H7 (cell line): Measurements from ENCODE around the gene CLCA4. TPM values are rescaled to one million over a fixed set of nuclear protein-coding genes. Genes with fewer than 3 reads are reported as not detected.

Source experiments
- DNase-seq: peaks from one replicate; pipeline ENCODE4 v3.0.0; 2012
- H3K27me3 ChIP-seq: 2 replicates; pipeline ENCODE4 v1.6.0; 2011; ENCODE audit warnings: mild to moderate bottlenecking, low read length; ENCODE audit not compliant: control insufficient read depth, insufficient read depth
- H3K36me3 ChIP-seq: replicated peaks from 2 replicates; pipeline ENCODE4 v1.5.1; 2011; ENCODE audit warnings: low read length; ENCODE audit not compliant: control insufficient read depth, insufficient read depth
- H3K4me3 ChIP-seq: 2 replicates; pipeline ENCODE4 v1.5.1; 2011; ENCODE audit warnings: low read depth, mild to moderate bottlenecking, control low read depth, low read length, moderate library complexity; ENCODE audit not compliant: insufficient read depth
- total RNA-seq: library from RNA; depleted of rRNA; stranded (reverse); fragments of >200 nt; shearing (Covaris generic); gene quantifications from 2 replicates; pipeline ENCODE4 v1.2.3, GENCODE V29; 2014

CLCA4 gene
- total RNA-seq, 1 experiment from 2014 or later, result not detected

GRCh38 chr1:86516335-86516734 lies 30.5 kb upstream of the CLCA4 start:
- Histone ChIP-seq H3K4me3 (no peak overlapping the region), H3K27me3 (no peaks in the 10 kb centered on the region), H3K36me3 (no peaks in the 10 kb centered on the region)
- no peak for DNase-seq

GRCh38 chr1:86517336-86517735 lies 29.5 kb upstream of the CLCA4 start:
- no peak overlapping the region for H3K4me3 ChIP-seq
- H3K36me3 ChIP-seq, result no peaks in the 10 kb centered on the region
- DNase-seq, result no peak
- no peaks in the 10 kb centered on the region for H3K27me3 ChIP-seq

GRCh38 chr1:86520789-86521521 lies 25.9 kb upstream of the CLCA4 start:
- Histone ChIP-seq H3K4me3 (no peak overlapping the region), H3K36me3 (no peaks in the 10 kb centered on the region), H3K27me3 (no peaks in the 10 kb centered on the region)
- no peak for DNase-seq

DNA sequence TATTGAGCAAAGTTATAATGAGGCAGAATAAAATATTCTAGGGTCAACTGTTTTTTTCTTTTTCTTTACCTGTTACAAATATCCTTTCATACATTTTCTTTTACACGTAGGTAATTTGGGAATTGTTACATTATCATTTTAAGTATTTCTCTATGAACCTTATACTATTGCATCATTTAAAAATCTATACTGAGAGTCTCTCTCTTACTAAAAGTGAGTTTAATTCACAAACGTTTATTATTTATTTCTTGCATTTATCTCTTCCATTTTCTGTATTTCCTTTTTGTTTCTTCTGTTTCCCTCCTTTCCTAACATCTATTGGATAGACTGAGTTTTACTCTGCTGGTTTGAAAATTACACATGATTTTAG lies 25.4 kb upstream of the CLCA4 start:
- DNase-seq, result no peak
- no peaks in the 10 kb centered on the region for H3K36me3 ChIP-seq
- no peak overlapping the region for H3K4me3 ChIP-seq
- no peaks in the 10 kb centered on the region for H3K27me3 ChIP-seq

GRCh38 chr1:86522240-86522639 lies 24.6 kb upstream of the CLCA4 start:
- H3K36me3 ChIP-seq, result no peaks in the 10 kb centered on the region
- H3K27me3 ChIP-seq, result no peaks in the 10 kb centered on the region
- no peak for DNase-seq
- no peak overlapping the region for H3K4me3 ChIP-seq

- Histone ChIP-seq H3K27me3 (no peaks in the 10 kb centered on the region), H3K36me3 (no peaks in the 10 kb centered on the region), H3K4me3 (no peak overlapping the region)
- DNase-seq, result no peak
Measured at GRCh38 chr1:86523670-86524354, 23.1 kb upstream of the CLCA4 start.

DNA sequence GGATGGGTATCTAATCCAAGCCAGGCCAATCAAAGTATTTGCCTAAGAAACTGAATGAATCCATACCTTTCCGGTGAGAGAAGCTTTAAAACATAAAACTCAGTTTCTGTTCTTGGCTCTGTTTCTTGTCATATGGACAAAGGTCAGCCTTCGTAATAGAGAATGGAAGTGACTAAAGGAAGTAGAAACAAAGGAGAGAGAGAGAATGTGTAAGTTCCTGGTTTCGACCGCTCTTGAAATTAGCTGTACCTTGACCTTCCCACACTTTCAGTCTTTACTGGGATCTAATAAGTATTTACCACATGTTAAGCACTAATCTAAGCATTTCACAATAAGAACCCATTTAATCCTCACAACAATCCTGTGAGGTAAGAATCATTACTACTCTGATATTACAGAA lies 19.6 kb upstream of the CLCA4 start:
- Histone ChIP-seq H3K36me3 (no peaks in the 10 kb centered on the region), H3K4me3 (no peak overlapping the region), H3K27me3 (no peaks in the 10 kb centered on the region)
- DNase-seq, result no peak

- no peaks in the 10 kb centered on the region for H3K27me3 ChIP-seq
- no peak for DNase-seq
- H3K4me3 ChIP-seq, result no peak overlapping the region
- no peaks in the 10 kb centered on the region for H3K36me3 ChIP-seq
Measured at GRCh38 chr1:86530211-86530845, 16.6 kb upstream of the CLCA4 start.

DNA sequence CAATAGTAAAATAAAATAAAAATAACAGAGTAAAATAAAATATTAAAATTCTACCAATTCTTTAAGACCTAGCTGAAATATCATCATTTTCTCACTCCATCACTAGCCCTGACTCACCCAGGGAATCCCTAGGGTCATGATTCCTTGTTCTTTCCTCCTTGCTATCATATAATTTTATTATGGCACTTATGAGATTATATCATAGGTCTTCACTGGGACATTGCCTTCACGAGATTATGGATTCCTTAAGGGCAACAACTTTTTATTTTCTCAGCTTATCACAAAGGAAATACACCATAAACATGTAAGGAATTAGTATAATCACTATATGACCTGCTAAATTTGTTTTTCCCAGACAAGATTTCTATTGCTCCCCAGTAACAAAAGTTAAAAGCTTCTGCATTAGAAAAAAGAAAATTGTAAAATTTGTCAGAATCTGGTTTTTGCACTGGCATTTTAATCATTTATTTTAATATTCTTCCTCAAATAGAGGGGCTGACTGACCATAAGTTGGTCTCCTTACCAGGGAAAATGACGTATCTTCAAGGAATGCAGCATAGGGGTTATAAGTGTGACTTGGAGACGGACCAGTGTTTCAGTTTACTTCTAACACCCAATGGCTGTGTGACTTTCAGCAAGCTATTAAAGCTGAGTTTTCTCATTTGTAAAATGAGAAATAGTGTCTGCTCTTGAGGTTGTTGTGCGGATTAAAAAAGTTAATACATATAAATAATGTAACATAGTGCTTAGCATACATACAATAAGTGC lies 8.8 kb upstream of the CLCA4 start:
- Histone ChIP-seq H3K27me3 (no peaks in the 10 kb centered on the region), H3K36me3 (no peaks in the 10 kb centered on the region)
- DNase-seq, result no peak

DNA sequence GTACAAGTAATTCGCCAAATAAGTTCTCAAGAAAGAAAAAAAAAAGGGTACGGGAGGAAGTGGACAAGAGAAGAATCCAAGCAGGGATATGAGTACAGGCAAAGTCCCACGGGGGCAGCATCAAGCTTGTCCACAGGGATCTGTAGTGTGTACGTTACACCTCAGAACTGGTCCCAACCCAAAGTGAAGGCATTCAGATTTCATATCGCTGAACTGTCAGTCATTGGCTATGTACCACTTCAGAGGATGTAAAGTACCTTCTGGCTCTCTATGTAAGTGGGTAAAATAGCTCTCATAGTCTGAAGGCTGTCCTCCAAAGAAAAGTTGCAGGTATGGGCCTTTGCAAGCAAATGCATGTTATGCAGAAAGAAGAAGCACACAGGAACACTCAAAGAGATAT lies 8.1 kb upstream of the CLCA4 start:
- Histone ChIP-seq H3K27me3 (no peaks in the 10 kb centered on the region), H3K36me3 (no peaks in the 10 kb centered on the region), H3K4me3 (no peak overlapping the region)
- no peak for DNase-seq

More for the DNA sequence above, 8.8 kb upstream of the CLCA4 start:
- no peak overlapping the region for H3K4me3 ChIP-seq

DNA sequence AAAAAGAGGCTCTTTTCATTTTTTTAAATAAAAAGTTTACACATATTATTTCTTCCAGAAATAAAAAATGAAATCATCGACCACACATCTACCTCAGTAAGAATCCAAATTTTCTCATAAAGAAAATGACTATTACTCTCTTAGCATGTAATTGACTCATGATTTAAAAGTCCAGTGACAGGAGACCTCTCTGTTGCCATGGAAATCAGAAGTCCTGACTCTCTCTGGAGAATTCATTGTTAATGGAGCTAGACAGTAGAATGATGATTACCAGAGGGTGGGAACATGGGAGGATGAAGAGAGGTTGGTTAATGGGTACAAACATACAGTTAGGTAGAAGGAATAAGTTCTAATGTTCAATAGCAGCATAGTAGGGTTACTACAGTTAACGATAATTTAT lies 5.0 kb upstream of the CLCA4 start:
- Histone ChIP-seq H3K4me3 (no peak overlapping the region), H3K36me3 (no peaks in the 10 kb centered on the region)

DNA sequence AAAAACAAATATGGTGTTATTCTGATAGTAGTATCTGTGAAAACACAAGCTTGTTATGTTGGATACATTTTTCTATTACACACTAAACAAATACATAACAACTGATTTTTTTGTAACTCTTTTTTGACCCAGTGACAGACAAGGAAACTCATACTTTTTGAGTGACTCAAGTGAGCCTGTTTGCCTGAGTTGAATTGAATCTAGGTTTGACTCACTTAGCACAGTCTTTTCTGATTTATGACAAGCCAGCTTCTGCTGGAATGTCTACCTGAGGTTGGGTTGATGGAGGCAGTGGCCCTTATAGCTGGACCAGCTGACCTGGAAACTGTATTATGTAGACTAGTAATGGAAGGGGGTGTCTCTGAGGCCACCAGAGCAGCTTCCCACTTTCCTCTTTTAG lies 4.2 kb upstream of the CLCA4 start:
- Histone ChIP-seq H3K27me3 (no peaks in the 10 kb centered on the region), H3K36me3 (no peaks in the 10 kb centered on the region), H3K4me3 (no peak overlapping the region)
- DNase-seq, result no peak

More for the DNA sequence above, 5.0 kb upstream of the CLCA4 start:
- no peak for DNase-seq
- no peaks in the 10 kb centered on the region for H3K27me3 ChIP-seq

- H3K36me3 ChIP-seq, result no peaks in the 10 kb centered on the region
- DNase-seq, result no peak
- H3K27me3 ChIP-seq, result no peaks in the 10 kb centered on the region
- no peak overlapping the region for H3K4me3 ChIP-seq
Measured at GRCh38 chr1:86548839-86549238, 2.0 kb downstream of the CLCA4 start.

GRCh38 chr1:86551305-86551704 lies 4.4 kb downstream of the CLCA4 start:
- DNase-seq, result peak; percentile 15
- H3K4me3 ChIP-seq, result no peak overlapping the region
- no peaks in the 10 kb centered on the region for H3K27me3 ChIP-seq
- H3K36me3 ChIP-seq, result no peaks in the 10 kb centered on the region
